HEK293 (cell line): ENCODE measurements around the gene GSTT2B.

Experiments
- KLF10 ChIP-seq: fragments of 450-650 bp; IDR thresholded peaks from 2 replicates; pipeline ENCODE4 v1.5.1; 2018; ENCODE audit warnings: missing biosample characterization, mild to moderate bottlenecking, missing genetic modification characterization
- OVOL3 ChIP-seq: fragments of 450-650 bp; formaldehyde crosslinking; IDR thresholded peaks from 2 replicates; pipeline ENCODE4 v1.5.1; 2016; ENCODE audit warnings: missing biosample characterization, missing genetic modification characterization
- SALL2 ChIP-seq: fragments of 450-650 bp; formaldehyde crosslinking; IDR thresholded peaks from 2 replicates; pipeline ENCODE4 v1.5.0; 2017; ENCODE audit warnings: missing biosample characterization, mild to moderate bottlenecking, missing genetic modification characterization, borderline replicate concordance
- SCRT2 ChIP-seq: fragments of 450-650 bp; formaldehyde crosslinking; IDR thresholded peaks from 2 replicates; pipeline ENCODE4 v1.5.1; 2016; ENCODE audit warnings: missing biosample characterization, missing genetic modification characterization
- SP3 ChIP-seq: fragments of 450-650 bp; formaldehyde crosslinking; IDR thresholded peaks from 2 replicates; pipeline ENCODE4 v1.5.1; 2016; ENCODE audit warnings: missing biosample characterization, missing genetic modification characterization
- SP7 ChIP-seq: fragments of 450-650 bp; formaldehyde crosslinking; IDR thresholded peaks from 2 replicates; pipeline ENCODE4 v1.5.1; 2016; ENCODE audit warnings: missing biosample characterization, missing genetic modification characterization
- ZBTB17 ChIP-seq: fragments of 450-650 bp; formaldehyde crosslinking; IDR thresholded peaks from 2 replicates; pipeline ENCODE4 v1.5.1; 2016; ENCODE audit warnings: missing biosample characterization, missing genetic modification characterization
- ZEB2 ChIP-seq: fragments of 450-650 bp; formaldehyde crosslinking; IDR thresholded peaks from 2 replicates; pipeline ENCODE4 v1.5.1; 2016; ENCODE audit warnings: missing biosample characterization, missing genetic modification characterization
- ZFP41 ChIP-seq: fragments of 450-650 bp; formaldehyde crosslinking; IDR thresholded peaks from 2 replicates; pipeline ENCODE4 v1.5.1; 2016; ENCODE audit warnings: missing biosample characterization, missing genetic modification characterization, borderline replicate concordance
- ZNF19 ChIP-seq: fragments of 450-650 bp; formaldehyde crosslinking; IDR thresholded peaks from 2 replicates; pipeline ENCODE4; 2016; ENCODE audit warnings: missing biosample characterization, missing genetic modification characterization, low read depth
- ZNF2 ChIP-seq: fragments of 450-650 bp; formaldehyde crosslinking; IDR thresholded peaks from 2 replicates; pipeline ENCODE4 v1.5.1; 2016; ENCODE audit warnings: missing biosample characterization, missing genetic modification characterization
- ZNF214 ChIP-seq: fragments of 450-650 bp; formaldehyde crosslinking; IDR thresholded peaks from 2 replicates; pipeline ENCODE4 v1.5.1; 2017; ENCODE audit warnings: missing biosample characterization, mild to moderate bottlenecking, missing genetic modification characterization, borderline replicate concordance
- ZNF24 ChIP-seq: fragments of 450-650 bp; formaldehyde crosslinking; IDR thresholded peaks from 2 replicates; pipeline ENCODE4 v1.5.1; 2016; ENCODE audit warnings: missing biosample characterization, missing genetic modification characterization
- ZNF292 ChIP-seq: fragments of 450-650 bp; formaldehyde crosslinking; IDR thresholded peaks from 2 replicates; pipeline ENCODE4 v1.5.1; 2016; ENCODE audit warnings: low read depth, missing biosample characterization, missing genetic modification characterization, borderline replicate concordance
- ZNF324 ChIP-seq: fragments of 450-650 bp; formaldehyde crosslinking; IDR thresholded peaks from 2 replicates; pipeline ENCODE4 v1.5.1; 2016; ENCODE audit warnings: missing biosample characterization, missing genetic modification characterization
- ZNF600 ChIP-seq: fragments of 450-650 bp; formaldehyde crosslinking; IDR thresholded peaks from 2 replicates; pipeline ENCODE4 v1.5.1; 2016; ENCODE audit warnings: missing biosample characterization, missing genetic modification characterization
- ZNF654 ChIP-seq: fragments of 450-650 bp; formaldehyde crosslinking; IDR thresholded peaks from 2 replicates; pipeline ENCODE4 v1.5.1; 2016; ENCODE audit warnings: low read depth, missing biosample characterization, missing genetic modification characterization
- ZSCAN30 ChIP-seq: fragments of 450-650 bp; IDR thresholded peaks from 2 replicates; pipeline ENCODE4 v1.5.1; 2018; ENCODE audit warnings: missing biosample characterization, mild to moderate bottlenecking, missing genetic modification characterization, moderate library complexity
- TF ChIP-seq, protein P1 (sequence below): fragments of 450-650 bp; formaldehyde crosslinking; conservative IDR thresholded peaks from 2 replicates; pipeline ENCODE4 v1.5.1; 2016; ENCODE audit warnings: low read depth, missing biosample characterization, missing genetic modification characterization
- TF ChIP-seq, protein P2 (sequence below): fragments of 450-650 bp; formaldehyde crosslinking; IDR thresholded peaks from 2 replicates; pipeline ENCODE4 v1.5.1; 2016; ENCODE audit warnings: missing biosample characterization, missing genetic modification characterization
- TF ChIP-seq, protein P3 (sequence below): fragments of 450-650 bp; formaldehyde crosslinking; IDR thresholded peaks from 2 replicates; pipeline ENCODE4 v1.5.1; 2016; ENCODE audit warnings: missing biosample characterization, missing genetic modification characterization
- TF ChIP-seq, protein P4 (sequence below): fragments of 450-650 bp; formaldehyde crosslinking; IDR thresholded peaks from 2 replicates; pipeline ENCODE4 v1.5.1; 2016; ENCODE audit warnings: missing biosample characterization, missing genetic modification characterization
- TF ChIP-seq, protein P5 (sequence below): fragments of 450-650 bp; formaldehyde crosslinking; IDR thresholded peaks from 2 replicates; pipeline ENCODE4 v1.5.1; 2016; ENCODE audit warnings: missing biosample characterization, missing genetic modification characterization, borderline replicate concordance

GSTT2B gene

DNA sequence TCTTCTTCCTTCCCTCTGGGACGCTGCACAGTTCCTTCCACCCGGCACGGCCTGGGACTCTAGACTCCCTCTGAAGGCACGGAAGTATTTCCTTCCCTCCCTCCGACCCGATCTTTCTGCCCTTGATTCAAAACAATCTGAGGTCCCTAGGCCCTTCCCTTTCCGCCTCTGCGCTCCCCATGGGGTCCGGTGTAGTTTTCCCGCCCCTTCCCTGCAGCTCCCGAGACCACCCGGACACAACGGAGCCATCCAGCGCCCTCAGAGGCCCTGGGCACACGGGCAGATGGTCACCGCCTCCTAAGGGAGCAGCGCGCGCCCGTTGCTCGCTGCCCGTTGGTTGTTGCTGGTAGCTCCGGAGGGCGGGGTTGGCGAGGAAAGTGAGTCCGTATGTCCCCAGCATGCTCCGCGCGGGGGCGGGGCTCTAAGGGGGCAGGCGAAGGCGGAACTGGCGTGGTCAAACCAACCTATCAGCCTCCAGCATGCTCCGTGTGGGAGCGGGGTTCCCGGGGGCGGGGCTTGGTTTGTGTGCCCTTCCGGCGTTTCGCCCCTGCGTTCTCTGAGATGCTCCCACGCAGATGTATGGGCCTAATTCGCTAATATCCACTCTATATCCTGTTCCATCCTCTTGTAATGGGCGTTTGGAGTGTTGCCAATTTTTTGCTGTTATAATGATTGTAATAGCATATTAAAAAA, 47.2 kb downstream of the GSTT2B start (continued):
- TF ChIP-seq KLF10 (tag by site-specific recombination) (peak; percentile 76), ZBTB17 (peak; percentile 67; the same call in 1 of the 2 replicates), ZNF324 (tag by site-specific recombination) (peak; percentile 65; the same call in 1 of the 2 replicates), ZSCAN30 (tag by site-specific recombination) (no peak; the same call in 1 of the 2 replicates), SP3 (tag by site-specific recombination) (peak; percentile 97), ZNF214 (tag by site-specific recombination) (no peak; the same call in 1 of the 2 replicates), ZNF654 (tag by site-specific recombination) (no peak), ZEB2 (tag by site-specific recombination) (peak; percentile 81), ZNF24 (tag by site-specific recombination) (peak; percentile 43; the same call in 1 of the 2 replicates), OVOL3 (tag by site-specific recombination) (0 out of 2 replicates have a peak, but pooled peaks have one; percentile 22), ZNF19 (tag by site-specific recombination) (no peak), ZFP41 (tag by site-specific recombination) (no peak), SALL2 (tag by site-specific recombination) (no peak), ZNF600 (tag by site-specific recombination) (no peak), SP7 (tag by site-specific recombination) (peak; percentile 87), SCRT2 (tag by site-specific recombination) (0 out of 2 replicates have a peak, but pooled peaks have one; percentile 46), ZNF292 (tag by site-specific recombination) (no peak), ZNF2 (tag by site-specific recombination) (peak; percentile 86)
- TF ChIP-seq, protein P1, sequence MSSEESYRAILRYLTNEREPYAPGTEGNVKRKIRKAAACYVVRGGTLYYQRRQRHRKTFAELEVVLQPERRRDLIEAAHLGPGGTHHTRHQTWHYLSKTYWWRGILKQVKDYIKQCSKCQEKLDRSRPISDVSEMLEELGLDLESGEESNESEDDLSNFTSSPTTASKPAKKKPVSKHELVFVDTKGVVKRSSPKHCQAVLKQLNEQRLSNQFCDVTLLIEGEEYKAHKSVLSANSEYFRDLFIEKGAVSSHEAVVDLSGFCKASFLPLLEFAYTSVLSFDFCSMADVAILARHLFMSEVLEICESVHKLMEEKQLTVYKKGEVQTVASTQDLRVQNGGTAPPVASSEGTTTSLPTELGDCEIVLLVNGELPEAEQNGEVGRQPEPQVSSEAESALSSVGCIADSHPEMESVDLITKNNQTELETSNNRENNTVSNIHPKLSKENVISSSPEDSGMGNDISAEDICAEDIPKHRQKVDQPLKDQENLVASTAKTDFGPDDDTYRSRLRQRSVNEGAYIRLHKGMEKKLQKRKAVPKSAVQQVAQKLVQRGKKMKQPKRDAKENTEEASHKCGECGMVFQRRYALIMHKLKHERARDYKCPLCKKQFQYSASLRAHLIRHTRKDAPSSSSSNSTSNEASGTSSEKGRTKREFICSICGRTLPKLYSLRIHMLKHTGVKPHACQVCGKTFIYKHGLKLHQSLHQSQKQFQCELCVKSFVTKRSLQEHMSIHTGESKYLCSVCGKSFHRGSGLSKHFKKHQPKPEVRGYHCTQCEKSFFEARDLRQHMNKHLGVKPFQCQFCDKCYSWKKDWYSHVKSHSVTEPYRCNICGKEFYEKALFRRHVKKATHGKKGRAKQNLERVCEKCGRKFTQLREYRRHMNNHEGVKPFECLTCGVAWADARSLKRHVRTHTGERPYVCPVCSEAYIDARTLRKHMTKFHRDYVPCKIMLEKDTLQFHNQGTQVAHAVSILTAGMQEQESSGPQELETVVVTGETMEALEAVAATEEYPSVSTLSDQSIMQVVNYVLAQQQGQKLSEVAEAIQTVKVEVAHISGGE = peak; percentile 67
- TF ChIP-seq, protein P2, sequence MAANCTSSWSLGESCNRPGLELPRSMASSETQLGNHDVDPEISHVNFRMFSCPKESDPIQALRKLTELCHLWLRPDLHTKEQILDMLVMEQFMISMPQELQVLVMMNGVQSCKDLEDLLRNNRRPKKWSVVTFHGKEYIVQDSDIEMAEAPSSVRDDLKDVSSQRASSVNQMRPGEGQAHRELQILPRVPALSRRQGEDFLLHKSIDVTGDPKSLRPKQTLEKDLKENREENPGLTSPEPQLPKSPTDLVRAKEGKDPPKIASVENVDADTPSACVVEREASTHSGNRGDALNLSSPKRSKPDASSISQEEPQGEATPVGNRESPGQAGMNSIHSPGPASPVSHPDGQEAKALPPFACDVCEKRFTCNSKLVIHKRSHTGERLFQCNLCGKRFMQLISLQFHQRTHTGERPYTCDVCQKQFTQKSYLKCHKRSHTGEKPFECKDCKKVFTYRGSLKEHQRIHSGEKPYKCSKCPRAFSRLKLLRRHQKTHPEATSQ (tag by site-specific recombination) = peak; percentile 67; the same call in 1 of the 2 replicates
- TF ChIP-seq, protein P3, sequence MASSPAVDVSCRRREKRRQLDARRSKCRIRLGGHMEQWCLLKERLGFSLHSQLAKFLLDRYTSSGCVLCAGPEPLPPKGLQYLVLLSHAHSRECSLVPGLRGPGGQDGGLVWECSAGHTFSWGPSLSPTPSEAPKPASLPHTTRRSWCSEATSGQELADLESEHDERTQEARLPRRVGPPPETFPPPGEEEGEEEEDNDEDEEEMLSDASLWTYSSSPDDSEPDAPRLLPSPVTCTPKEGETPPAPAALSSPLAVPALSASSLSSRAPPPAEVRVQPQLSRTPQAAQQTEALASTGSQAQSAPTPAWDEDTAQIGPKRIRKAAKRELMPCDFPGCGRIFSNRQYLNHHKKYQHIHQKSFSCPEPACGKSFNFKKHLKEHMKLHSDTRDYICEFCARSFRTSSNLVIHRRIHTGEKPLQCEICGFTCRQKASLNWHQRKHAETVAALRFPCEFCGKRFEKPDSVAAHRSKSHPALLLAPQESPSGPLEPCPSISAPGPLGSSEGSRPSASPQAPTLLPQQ (tag by site-specific recombination) = no peak; the same call in none of the 2 replicates
- TF ChIP-seq, protein P4, sequence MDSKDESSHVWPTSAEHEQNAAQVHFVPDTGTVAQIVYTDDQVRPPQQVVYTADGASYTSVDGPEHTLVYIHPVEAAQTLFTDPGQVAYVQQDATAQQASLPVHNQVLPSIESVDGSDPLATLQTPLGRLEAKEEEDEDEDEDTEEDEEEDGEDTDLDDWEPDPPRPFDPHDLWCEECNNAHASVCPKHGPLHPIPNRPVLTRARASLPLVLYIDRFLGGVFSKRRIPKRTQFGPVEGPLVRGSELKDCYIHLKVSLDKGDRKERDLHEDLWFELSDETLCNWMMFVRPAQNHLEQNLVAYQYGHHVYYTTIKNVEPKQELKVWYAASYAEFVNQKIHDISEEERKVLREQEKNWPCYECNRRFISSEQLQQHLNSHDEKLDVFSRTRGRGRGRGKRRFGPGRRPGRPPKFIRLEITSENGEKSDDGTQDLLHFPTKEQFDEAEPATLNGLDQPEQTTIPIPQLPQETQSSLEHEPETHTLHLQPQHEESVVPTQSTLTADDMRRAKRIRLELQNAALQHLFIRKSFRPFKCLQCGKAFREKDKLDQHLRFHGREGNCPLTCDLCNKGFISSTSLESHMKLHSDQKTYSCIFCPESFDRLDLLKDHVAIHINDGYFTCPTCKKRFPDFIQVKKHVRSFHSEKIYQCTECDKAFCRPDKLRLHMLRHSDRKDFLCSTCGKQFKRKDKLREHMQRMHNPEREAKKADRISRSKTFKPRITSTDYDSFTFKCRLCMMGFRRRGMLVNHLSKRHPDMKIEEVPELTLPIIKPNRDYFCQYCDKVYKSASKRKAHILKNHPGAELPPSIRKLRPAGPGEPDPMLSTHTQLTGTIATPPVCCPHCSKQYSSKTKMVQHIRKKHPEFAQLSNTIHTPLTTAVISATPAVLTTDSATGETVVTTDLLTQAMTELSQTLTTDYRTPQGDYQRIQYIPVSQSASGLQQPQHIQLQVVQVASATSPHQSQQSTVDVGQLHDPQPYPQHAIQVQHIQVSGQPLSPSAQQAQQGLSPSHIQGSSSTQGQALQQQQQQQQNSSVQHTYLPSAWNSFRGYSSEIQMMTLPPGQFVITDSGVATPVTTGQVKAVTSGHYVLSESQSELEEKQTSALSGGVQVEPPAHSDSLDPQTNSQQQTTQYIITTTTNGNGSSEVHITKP = peak; percentile 76
- TF ChIP-seq, protein P5, sequence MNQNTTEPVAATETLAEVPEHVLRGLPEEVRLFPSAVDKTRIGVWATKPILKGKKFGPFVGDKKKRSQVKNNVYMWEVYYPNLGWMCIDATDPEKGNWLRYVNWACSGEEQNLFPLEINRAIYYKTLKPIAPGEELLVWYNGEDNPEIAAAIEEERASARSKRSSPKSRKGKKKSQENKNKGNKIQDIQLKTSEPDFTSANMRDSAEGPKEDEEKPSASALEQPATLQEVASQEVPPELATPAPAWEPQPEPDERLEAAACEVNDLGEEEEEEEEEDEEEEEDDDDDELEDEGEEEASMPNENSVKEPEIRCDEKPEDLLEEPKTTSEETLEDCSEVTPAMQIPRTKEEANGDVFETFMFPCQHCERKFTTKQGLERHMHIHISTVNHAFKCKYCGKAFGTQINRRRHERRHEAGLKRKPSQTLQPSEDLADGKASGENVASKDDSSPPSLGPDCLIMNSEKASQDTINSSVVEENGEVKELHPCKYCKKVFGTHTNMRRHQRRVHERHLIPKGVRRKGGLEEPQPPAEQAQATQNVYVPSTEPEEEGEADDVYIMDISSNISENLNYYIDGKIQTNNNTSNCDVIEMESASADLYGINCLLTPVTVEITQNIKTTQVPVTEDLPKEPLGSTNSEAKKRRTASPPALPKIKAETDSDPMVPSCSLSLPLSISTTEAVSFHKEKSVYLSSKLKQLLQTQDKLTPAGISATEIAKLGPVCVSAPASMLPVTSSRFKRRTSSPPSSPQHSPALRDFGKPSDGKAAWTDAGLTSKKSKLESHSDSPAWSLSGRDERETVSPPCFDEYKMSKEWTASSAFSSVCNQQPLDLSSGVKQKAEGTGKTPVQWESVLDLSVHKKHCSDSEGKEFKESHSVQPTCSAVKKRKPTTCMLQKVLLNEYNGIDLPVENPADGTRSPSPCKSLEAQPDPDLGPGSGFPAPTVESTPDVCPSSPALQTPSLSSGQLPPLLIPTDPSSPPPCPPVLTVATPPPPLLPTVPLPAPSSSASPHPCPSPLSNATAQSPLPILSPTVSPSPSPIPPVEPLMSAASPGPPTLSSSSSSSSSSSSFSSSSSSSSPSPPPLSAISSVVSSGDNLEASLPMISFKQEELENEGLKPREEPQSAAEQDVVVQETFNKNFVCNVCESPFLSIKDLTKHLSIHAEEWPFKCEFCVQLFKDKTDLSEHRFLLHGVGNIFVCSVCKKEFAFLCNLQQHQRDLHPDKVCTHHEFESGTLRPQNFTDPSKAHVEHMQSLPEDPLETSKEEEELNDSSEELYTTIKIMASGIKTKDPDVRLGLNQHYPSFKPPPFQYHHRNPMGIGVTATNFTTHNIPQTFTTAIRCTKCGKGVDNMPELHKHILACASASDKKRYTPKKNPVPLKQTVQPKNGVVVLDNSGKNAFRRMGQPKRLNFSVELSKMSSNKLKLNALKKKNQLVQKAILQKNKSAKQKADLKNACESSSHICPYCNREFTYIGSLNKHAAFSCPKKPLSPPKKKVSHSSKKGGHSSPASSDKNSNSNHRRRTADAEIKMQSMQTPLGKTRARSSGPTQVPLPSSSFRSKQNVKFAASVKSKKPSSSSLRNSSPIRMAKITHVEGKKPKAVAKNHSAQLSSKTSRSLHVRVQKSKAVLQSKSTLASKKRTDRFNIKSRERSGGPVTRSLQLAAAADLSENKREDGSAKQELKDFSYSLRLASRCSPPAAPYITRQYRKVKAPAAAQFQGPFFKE (tag by site-specific recombination) = no peak
